Activated CD8-positive, alpha-beta memory T cell treated with anti-CD3 and anti-CD28 coated beads, Interleukin-2, amount 50 U/mL, for 1 hour (primary cell): ENCODE measurements around the gene DSCAM.

Experiments used
- DNase-seq: peaks from one replicate; pipeline ENCODE4 v3.0.0-alpha.2; 2020; ENCODE audit errors: extremely low read depth

The DSCAM gene

GRCh38 chr21:40386294-40386911 lies 460.6 kb downstream of the DSCAM start:
- DNase-seq, result no peak

GRCh38 chr21:40385883-40386282 lies 461.1 kb downstream of the DSCAM start:
- no peak for DNase-seq

- DNase-seq, result no peak
These were observed 463.0 kb downstream of the DSCAM start for GRCh38 chr21:40383951-40384350.

- DNase-seq, result no peak
These were observed 465.8 kb downstream of the DSCAM start for GRCh38 chr21:40381111-40381510.

- DNase-seq, result no peak
These were observed 466.8 kb downstream of the DSCAM start for GRCh38 chr21:40379881-40380810.

GRCh38 chr21:40377135-40377534 lies 469.8 kb downstream of the DSCAM start:
- no peak for DNase-seq

GRCh38 chr21:40373761-40374160 lies 473.2 kb downstream of the DSCAM start:
- DNase-seq, result no peak

GRCh38 chr21:40372506-40372905 lies 474.5 kb downstream of the DSCAM start:
- DNase-seq, result no peak

GRCh38 chr21:40371329-40371728 lies 475.6 kb downstream of the DSCAM start:
- no peak for DNase-seq

GRCh38 chr21:40356644-40357043 lies 490.3 kb downstream of the DSCAM start:
- DNase-seq, result no peak

- DNase-seq, result no peak
These were observed 491.9 kb downstream of the DSCAM start for GRCh38 chr21:40355076-40355475.

- DNase-seq, result no peak
These were observed 496.0 kb downstream of the DSCAM start for GRCh38 chr21:40351006-40351405.

- no peak for DNase-seq
These were observed 497.4 kb downstream of the DSCAM start for GRCh38 chr21:40349591-40349990.

- DNase-seq, result no peak
These were observed 501.1 kb downstream of the DSCAM start for GRCh38 chr21:40345711-40346321.

- no peak for DNase-seq
These were observed 506.6 kb downstream of the DSCAM start for GRCh38 chr21:40340357-40340756.

GRCh38 chr21:40339050-40339449 lies 507.9 kb downstream of the DSCAM start:
- DNase-seq, result no peak

GRCh38 chr21:40337981-40338380 lies 509.0 kb downstream of the DSCAM start:
- DNase-seq, result no peak

- DNase-seq, result no peak
These were observed 511.3 kb downstream of the DSCAM start for GRCh38 chr21:40335704-40336103.

GRCh38 chr21:40334159-40334558 lies 512.8 kb downstream of the DSCAM start:
- no peak for DNase-seq

GRCh38 chr21:40333731-40334130 lies 513.2 kb downstream of the DSCAM start:
- no peak for DNase-seq

GRCh38 chr21:40331804-40332203 lies 515.2 kb downstream of the DSCAM start:
- no peak for DNase-seq

GRCh38 chr21:40331172-40331571 lies 515.8 kb downstream of the DSCAM start:
- DNase-seq, result no peak

- DNase-seq, result no peak
These were observed 522.6 kb downstream of the DSCAM start for GRCh38 chr21:40324389-40324788.
